Body of pancreas (tissue), 4 donors: ENCODE results near the gene GBGT1. TPM values are rescaled to one million over a fixed set of nuclear protein-coding genes. Genes with fewer than 3 reads are reported as not detected.

Source experiments
- ATAC-seq: fragments of 150-250 bp; one replicate; pipeline ENCODE4 v1.9.1; 2016
- DNase-seq, 4 donors: peaks; one replicate each; pipeline ENCODE4 v3.0.0-alpha.2; 2019
- H3K27ac ChIP-seq, 4 donors: fragments of 200-600 bp; sonication (generic); 1 replicate in 3 of 4; 2 replicates in 1 of 4; pipeline versions ENCODE4 v1.5.1 to v1.6.1; 2016 to 2019; ENCODE audit warnings: mild to moderate bottlenecking in 1 of 4, mixed read lengths in 1 of 4, moderate library complexity in 1 of 4
- H3K27me3 ChIP-seq, 2 donors: fragments of 200-600 bp; sonication (generic); one replicate each; pipeline ENCODE4 v1.6.0; 2016; ENCODE audit warnings: mild to moderate bottlenecking in 1 of 2
- H3K36me3 ChIP-seq, 2 donors: fragments of 200-600 bp; sonication (generic); replicated peaks in 1 of 2; 2 replicates each; pipeline ENCODE4 v1.5.1; 2016; ENCODE audit warnings: low read depth in 2 of 2; ENCODE audit not compliant: insufficient read depth in 1 of 2
- H3K4me1 ChIP-seq: fragments of 200-600 bp; sonication (generic); one replicate; pipeline ENCODE4 v1.6.0; 2016
- H3K4me3 ChIP-seq, 2 donors: fragments of 200-600 bp; sonication (generic); 1 replicate in 1 of 2; 2 replicates in 1 of 2; pipeline ENCODE4 v1.5.1; 2016 to 2019
- H3K9me3 ChIP-seq, 3 donors: fragments of 200-600 bp; sonication (generic); 1 replicate in 2 of 3; 2 replicates in 1 of 3; pipeline ENCODE4 v1.5.1; 2016
- CTCF ChIP-seq, 7 experiments: fragments of 450-650 bp in 4 of 7; fragments of 200-600 bp in 3 of 7; sonication (generic) in 3 of 7; IDR thresholded peaks; one replicate each; pipeline ENCODE4 v1.5.1; 2016 to 2019; ENCODE audit warnings: antibody characterized with exemption in 7 of 7
- POLR2A ChIP-seq, 3 donors: fragments of 450-650 bp; IDR thresholded peaks; one replicate each; pipeline ENCODE4 v1.6.1; 2016; ENCODE audit warnings: antibody characterized with exemption in 3 of 3, mild to moderate bottlenecking in 2 of 3
- WGBS, 2 donors: methylation state at CpG; one replicate each; pipeline ENCODE4 v1.1.5; 2017; 5-methylcytosine and 5-hydroxymethylcytosine counted together
- intact Hi-C: fragments of 100-400 bp; cut with DNase I; formaldehyde crosslinking; loops from one replicate; pipeline ENCODE4 v1.15.1; 2023
- total RNA-seq, 2 donors: library from RNA; depleted of rRNA; stranded (reverse); fragments of >200 nt; gene quantifications; one replicate each; pipeline ENCODE4 v1.1.0, GENCODE V29; 2016

Gene GBGT1
- total RNA-seq, 2 donors from 2014 or later: 5.4 to 9.2 TPM

GRCh38 chr9:133137451-133138231 lies 26.1 kb downstream of the GBGT1 start:
- Histone ChIP-seq H3K27me3 (no peaks in the 10 kb centered on the region), H3K4me3 (no peak overlapping the region), H3K9me3 (no peaks in the 10 kb centered on the region), H3K36me3 (no peaks in the 10 kb centered on the region), H3K4me1 (peaks cover 78% of the 10 kb centered on the region), H3K27ac (peak overlapping the region; percentile 61 to 83 (median 74))
- intact Hi-C loops: no loop called here
- ATAC-seq (peak; percentile 24), DNase-seq (peak; percentile 76 to 92 (median 82))
- WGBS, 2 donors: 59 to 71% methylated on average over 7 to 16 of the region's 16 CpGs
- TF ChIP-seq POLR2A (IDR thresholded peaks at IDR 0.05) (no peak), CTCF (IDR thresholded peaks at IDR 0.05) (peak in 3 of 7 experiments; percentile 6 to 18 (median 7))

GRCh38 chr9:133135146-133135745 lies 28.5 kb downstream of the GBGT1 start:
- WGBS, 2 donors: 34 to 71% methylated on average over 1 to 8 of the region's 8 CpGs
- TF ChIP-seq CTCF (IDR thresholded peaks at IDR 0.05): no peak
- intact Hi-C loops: no loop called here

GRCh38 chr9:133134388-133135145 lies 29.1 kb downstream of the GBGT1 start:
- ATAC-seq (no peak), DNase-seq (no peak)
- no peak for TF ChIP-seq CTCF (IDR thresholded peaks at IDR 0.05)
- no peak for TF ChIP-seq POLR2A (IDR thresholded peaks at IDR 0.05)
- H3K27me3 ChIP-seq: no peaks in the 10 kb centered on the region
- no peaks in the 10 kb centered on the region for H3K9me3 ChIP-seq
- H3K27ac ChIP-seq: peak overlapping the region; percentile 91 to 99 (median 96)
- WGBS, 2 donors: 63 to 72% methylated on average over 10 to 11 of the region's 11 CpGs
- intact Hi-C loops: no loop called here
- no peaks in the 10 kb centered on the region for H3K36me3 ChIP-seq
- no peak overlapping the region for H3K4me3 ChIP-seq
- peaks cover 66% of the 10 kb centered on the region for H3K4me1 ChIP-seq

More at GRCh38 chr9:133135146-133135745, 28.5 kb downstream of the GBGT1 start:
- no peak overlapping the region for H3K4me3 ChIP-seq
- no peaks in the 10 kb centered on the region for H3K9me3 ChIP-seq
- ATAC-seq (no peak), DNase-seq (peak; percentile 49 to 84 (median 63))
- H3K36me3 ChIP-seq: no peaks in the 10 kb centered on the region
- peak overlapping the region; percentile 91 to 99 (median 96) for H3K27ac ChIP-seq
- H3K27me3 ChIP-seq: no peaks in the 10 kb centered on the region
- H3K4me1 ChIP-seq: peaks cover 66% of the 10 kb centered on the region

GRCh38 chr9:133133681-133134387 lies 29.9 kb downstream of the GBGT1 start:
- 26% methylated on average over 21 of the region's 21 CpGs; no CpG with 5 or more reads in 1 of the 2 donors for WGBS, 2 donors
- H3K4me1 ChIP-seq: peaks cover 71% of the 10 kb centered on the region
- H3K36me3 ChIP-seq: no peaks in the 10 kb centered on the region
- intact Hi-C loops: no loop called here
- TF ChIP-seq POLR2A (IDR thresholded peaks at IDR 0.05): peak in 2 of 3 donors; percentile 61 to 75
- no peak for TF ChIP-seq CTCF (IDR thresholded peaks at IDR 0.05)
- DNase-seq (peak; percentile 93 to 98 (median 97)), ATAC-seq (peak; percentile 95)
- H3K27ac ChIP-seq: peak overlapping the region; percentile 91 to 99 (median 96)
- H3K9me3 ChIP-seq: no peaks in the 10 kb centered on the region
- no peaks in the 10 kb centered on the region for H3K27me3 ChIP-seq
- H3K4me3 ChIP-seq: no peak overlapping the region
